ENCODE results near the gene CYP4B1.

DNA sequence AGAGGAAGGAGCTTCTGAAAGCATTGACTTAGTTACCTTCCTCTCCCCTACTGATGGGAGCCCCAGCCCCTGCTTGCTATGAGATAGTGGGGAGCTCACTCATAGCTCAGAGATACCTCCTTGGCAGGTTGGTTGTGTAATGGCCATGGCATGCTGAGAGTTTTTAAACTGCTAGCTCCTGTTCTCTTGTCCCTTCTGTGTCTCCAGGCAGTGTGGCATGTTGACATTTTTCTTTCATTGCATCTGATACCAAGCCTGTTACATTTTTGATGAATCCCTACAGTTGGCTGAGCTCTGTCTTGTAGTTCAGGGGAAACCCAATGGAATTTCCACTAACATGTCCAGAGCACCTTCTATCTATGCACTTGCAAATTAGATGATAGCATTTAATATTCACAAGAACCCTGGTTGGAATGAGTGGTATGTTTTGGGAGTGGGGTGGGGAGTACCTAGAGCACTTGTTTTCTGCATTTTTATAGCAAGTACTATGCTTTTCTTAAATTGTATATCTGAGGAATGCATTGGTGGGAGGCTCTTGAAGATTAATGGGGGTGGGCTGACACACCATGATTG, 40.8 kb upstream of the CYP4B1 start:
- TF ChIP-seq POLR2A (IDR thresholded peaks at IDR 0.05; ENCODE audit: low read length) (no peak), GATA1 (IDR thresholded peaks at IDR 0.05; ENCODE audit: low read depth, low read length) (no peak)

Measured in erythroblast (primary cell).